Measurements from ENCODE around the gene PRSS38. TPM values are rescaled to one million over a fixed set of nuclear protein-coding genes. Genes with fewer than 3 reads are reported as not detected.

PRSS38 gene
- total RNA-seq, 1 experiment from 2014 or later, result not detected

GRCh38 chr1:227770812-227771211, 44.7 kb upstream of the PRSS38 start:
- Histone ChIP-seq H3K27me3 (ENCODE audit: control insufficient read depth, insufficient read depth, low read length) (no peaks in the 10 kb centered on the region), H3K36me3 (ENCODE audit: control insufficient read depth, insufficient read depth, low read length) (peaks cover 2% of the 10 kb centered on the region; the same call in 1 of the 2 replicates), H3K9me3 (ENCODE audit: control insufficient read depth, insufficient read depth, low read depth, low read length) (no peaks in the 10 kb centered on the region), H3K4me3 (ENCODE audit: low read depth in 2 of 2, low read length in 2 of 2) (no peak overlapping the region), H3K4me1 (ENCODE audit: control insufficient read depth, insufficient read depth, low read length) (peaks cover 28% of the 10 kb centered on the region), H3K27ac (ENCODE audit: low read length) (no peak overlapping the region)
- CTCF ChIA-PET, result no interaction called here
- POLR2A ChIA-PET, result no interaction called here
- ATAC-seq (no peak), DNase-seq (ENCODE audit: low read depth, low spot score) (no peak)
- no peak for TF ChIP-seq REST (IDR thresholded peaks at IDR 0.05; ENCODE audit: insufficient read depth in 1 of 2, low read depth in 2 of 2, low read length in 1 of 2)
- no peak for TF ChIP-seq CTCF (IDR thresholded peaks at IDR 0.05)
- no peak for TF ChIP-seq TCF7L2 (IDR thresholded peaks at IDR 0.05; ENCODE audit: low read depth, low read length)
- no peak for TF ChIP-seq POLR2AphosphoS5 (IDR thresholded peaks at IDR 0.05; ENCODE audit: low read depth, low read length)
- TF ChIP-seq SIN3A (IDR thresholded peaks at IDR 0.05; ENCODE audit: borderline replicate concordance, insufficient read depth, low read depth, low read length), result no peak
- intact Hi-C loops (cut with micrococcal nuclease; ENCODE audit: unreplicated experiment) (no loop called here), in situ Hi-C loops (cut with HindIII; ENCODE audit: low pct_unique_long_range_greater_than_20kb, low sequenced_read_pairs) (no loop called here)
- BruUV-seq (replicated peaks), result no TSS peak

GRCh38 chr1:227771326-227771725, 44.1 kb upstream of the PRSS38 start:
- H3K27ac ChIP-seq (ENCODE audit: low read length), result no peak overlapping the region
- BruUV-seq (replicated peaks), result no TSS peak
- ChIA-PET POLR2A (no interaction called here), CTCF (no interaction called here)
- no peaks in the 10 kb centered on the region for H3K27me3 ChIP-seq (ENCODE audit: control insufficient read depth, insufficient read depth, low read length)
- in situ Hi-C loops (cut with HindIII; ENCODE audit: low pct_unique_long_range_greater_than_20kb, low sequenced_read_pairs) (no loop called here), intact Hi-C loops (cut with micrococcal nuclease; ENCODE audit: unreplicated experiment) (no loop called here)
- TF ChIP-seq TCF7L2 (IDR thresholded peaks at IDR 0.05; ENCODE audit: low read depth, low read length) (no peak), CTCF (IDR thresholded peaks at IDR 0.05) (no peak), SIN3A (IDR thresholded peaks at IDR 0.05; ENCODE audit: borderline replicate concordance, insufficient read depth, low read depth, low read length) (no peak)
- ATAC-seq (no peak), DNase-seq (ENCODE audit: low read depth, low spot score) (no peak)
- peaks cover 23% of the 10 kb centered on the region for H3K4me1 ChIP-seq (ENCODE audit: control insufficient read depth, insufficient read depth, low read length)
- H3K36me3 ChIP-seq (ENCODE audit: control insufficient read depth, insufficient read depth, low read length), result peaks cover 2% of the 10 kb centered on the region; the same call in 1 of the 2 replicates
- H3K9me3 ChIP-seq (ENCODE audit: control insufficient read depth, insufficient read depth, low read depth, low read length), result no peaks in the 10 kb centered on the region
- no peak overlapping the region for H3K4me3 ChIP-seq (ENCODE audit: low read depth in 2 of 2, low read length in 2 of 2)
